Measurements from ENCODE around the gene TBCK. TPM values are rescaled to one million over a fixed set of nuclear protein-coding genes. Genes with fewer than 3 reads are reported as not detected.
A peak's percentile ranks its signal among the peaks of the same experiment; 100 is the strongest.
"Not testable (repeated sequence)": the region's sequence is repeated elsewhere in the genome, so short reads cannot be mapped to it uniquely, and the experiment has no call there.

TBCK gene
- polyA plus RNA-seq, 6 donors from 2014 or later = 11.3 to 34.9 (median 22.2) TPM

DNA sequence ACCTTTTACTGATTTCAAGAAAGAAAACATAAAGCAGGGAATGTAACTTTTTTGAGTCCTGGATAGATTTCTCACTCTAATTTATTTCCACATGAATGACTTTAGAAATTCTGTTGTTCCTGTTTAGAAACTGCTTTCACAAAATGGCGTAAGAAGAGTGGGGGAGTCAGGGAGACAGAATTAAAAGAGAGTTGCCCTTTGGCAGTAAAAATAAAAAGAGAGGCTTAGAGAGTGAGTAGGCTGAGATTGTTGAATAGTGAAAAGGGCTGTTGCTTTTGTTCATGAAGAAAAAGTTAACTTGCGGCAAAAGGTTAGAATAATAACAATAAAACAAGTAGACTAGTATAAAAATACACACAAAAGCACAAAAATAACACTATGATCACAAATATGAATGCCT, 166.1 kb downstream of the TBCK start:
- no peak overlapping the region for H3K27ac Mint-ChIP-seq
- H3K4me3 Mint-ChIP-seq = no peak overlapping the region
- no peaks in the 10 kb centered on the region for H3K4me1 Mint-ChIP-seq
- DNase-seq (no peak), ATAC-seq (ENCODE audit: low read depth in 2 of 2) (no peak)
- H3K36me3 Mint-ChIP-seq = peaks cover 71 to 76% of the 10 kb centered on the region in 2 donors
- peaks cover 31 to 61% (median 39%) of the 10 kb centered on the region in 7 donors for H3K9me3 Mint-ChIP-seq
- no peaks in the 10 kb centered on the region for H3K27me3 Mint-ChIP-seq

DNA sequence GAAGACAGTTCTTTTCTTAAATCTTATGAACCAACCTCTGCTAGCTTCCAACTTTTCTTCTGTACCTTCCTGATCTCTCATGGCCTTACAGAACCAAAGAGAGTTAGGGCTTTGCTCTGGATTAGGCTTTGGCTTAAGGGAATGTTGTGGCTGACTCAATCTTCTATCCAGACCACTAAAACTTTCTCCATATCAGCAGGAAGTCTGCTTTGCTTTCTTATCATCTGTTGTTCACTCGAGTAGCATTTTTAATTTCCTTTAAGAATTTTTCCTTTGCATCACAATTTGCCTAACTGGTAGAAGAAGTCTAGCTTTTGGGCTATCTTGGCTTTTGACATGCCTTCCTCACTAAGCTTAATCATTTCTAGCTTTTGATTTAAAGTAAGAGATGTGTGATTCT, 167.0 kb downstream of the TBCK start:
- no peaks in the 10 kb centered on the region for H3K4me1 Mint-ChIP-seq
- no peak for ATAC-seq (ENCODE audit: low read depth in 2 of 2)
- H3K27ac Mint-ChIP-seq = no peak overlapping the region
- H3K36me3 Mint-ChIP-seq = peaks cover 66 to 71% of the 10 kb centered on the region in 2 donors
- H3K27me3 Mint-ChIP-seq = no peaks in the 10 kb centered on the region
- no peak for DNase-seq
- H3K4me3 Mint-ChIP-seq = no peak overlapping the region
- peaks cover 29 to 61% (median 37%) of the 10 kb centered on the region in 7 donors for H3K9me3 Mint-ChIP-seq

DNA sequence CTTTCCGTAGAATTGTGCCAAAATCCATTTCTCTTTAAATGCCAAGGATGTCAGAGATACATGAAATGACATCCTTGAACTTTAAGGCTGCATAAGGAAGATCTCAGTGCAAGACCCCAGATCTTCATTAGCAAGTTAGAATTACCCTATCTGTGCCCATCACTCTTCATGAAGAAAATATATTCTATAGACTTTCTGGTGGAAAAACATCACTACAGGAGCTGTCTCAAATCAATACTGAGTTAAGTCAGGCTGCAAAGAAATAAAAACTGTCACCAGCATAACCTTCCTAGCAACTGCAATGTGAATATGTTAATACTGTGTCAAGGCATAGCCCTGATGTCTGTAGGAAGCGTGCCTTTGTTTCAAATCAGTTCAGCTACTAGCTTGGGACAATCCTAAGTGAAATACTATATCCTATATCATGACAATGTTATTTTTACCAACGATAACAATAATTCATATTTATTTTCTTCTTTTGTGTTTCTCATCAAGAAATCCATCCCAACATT, 173.3 kb downstream of the TBCK start:
- Mint-ChIP-seq H3K36me3 (peaks cover 30 to 32% of the 10 kb centered on the region in 2 donors), H3K27me3 (no peaks in the 10 kb centered on the region)

DNA sequence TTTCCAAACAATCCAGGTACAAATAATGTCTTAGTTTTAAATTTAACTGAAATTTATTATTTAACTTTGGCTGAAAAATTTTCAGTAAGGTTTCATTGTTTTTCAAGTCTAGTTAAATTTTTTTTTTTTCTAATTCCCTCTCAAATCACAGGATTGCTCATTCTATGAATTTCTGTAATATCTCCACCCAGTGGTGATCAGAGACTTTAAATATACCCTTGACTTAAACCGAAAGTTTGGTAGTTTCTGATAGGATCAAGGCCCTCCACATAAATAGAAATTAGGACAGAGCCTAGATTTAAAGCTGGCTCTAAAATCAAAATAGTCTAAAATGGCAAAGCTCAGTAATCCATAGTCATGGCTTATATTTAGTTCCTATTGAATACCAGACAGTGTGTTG, 175.4 kb downstream of the TBCK start:
- Mint-ChIP-seq H3K36me3 (peaks cover 11 to 21% of the 10 kb centered on the region in 2 donors), H3K4me1 (no peaks in the 10 kb centered on the region), H3K4me3 (no peak overlapping the region), H3K27ac (no peak overlapping the region), H3K27me3 (no peaks in the 10 kb centered on the region), H3K9me3 (peaks cover 0 to 4% (median 2%) of the 10 kb centered on the region in 7 donors)
- DNase-seq (no peak), ATAC-seq (ENCODE audit: low read depth in 2 of 2) (no peak)

More for the DNA sequence above, 173.3 kb downstream of the TBCK start:
- Mint-ChIP-seq H3K27ac (no peak overlapping the region), H3K4me1 (no peaks in the 10 kb centered on the region), H3K9me3 (peaks cover 9 to 23% (median 16%) of the 10 kb centered on the region in 7 donors), H3K4me3 (no peak overlapping the region)
- DNase-seq (no peak), ATAC-seq (ENCODE audit: low read depth in 2 of 2) (no peak)

DNA sequence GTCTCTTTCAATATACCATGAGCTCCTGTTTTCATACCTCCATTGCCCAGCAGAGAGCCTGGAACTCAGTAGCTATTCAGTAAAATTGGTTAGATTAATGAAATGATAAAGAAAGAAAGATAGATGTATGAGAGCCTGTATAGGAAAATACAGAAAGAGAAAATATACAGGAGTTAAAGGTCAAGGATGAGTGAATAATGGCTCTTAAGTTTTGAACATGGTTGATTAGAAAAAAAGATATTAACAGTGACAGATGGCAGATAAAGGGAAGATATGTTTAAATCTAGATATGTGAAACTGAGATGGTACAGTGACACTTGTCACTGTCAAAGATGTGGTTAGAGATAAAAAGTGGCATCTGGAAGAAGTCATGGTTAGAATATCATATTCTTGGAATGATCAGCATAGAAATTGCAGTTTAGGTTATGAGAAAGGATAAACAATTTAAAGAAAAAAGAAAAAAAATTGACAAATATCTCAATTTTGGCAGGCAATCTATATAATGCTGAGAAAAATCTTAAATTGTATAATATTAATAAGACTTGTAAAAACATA, 179.2 kb downstream of the TBCK start:
- Mint-ChIP-seq H3K9me3 (peaks cover under 1 to 17% (median 12%) of the 10 kb centered on the region in 7 donors), H3K4me3 (no peak overlapping the region), H3K36me3 (peaks cover 17 to 24% of the 10 kb centered on the region in 2 donors), H3K4me1 (no peaks in the 10 kb centered on the region), H3K27ac (no peak overlapping the region), H3K27me3 (no peaks in the 10 kb centered on the region)
- ATAC-seq (ENCODE audit: low read depth in 2 of 2) (no peak), DNase-seq (no peak)

DNA sequence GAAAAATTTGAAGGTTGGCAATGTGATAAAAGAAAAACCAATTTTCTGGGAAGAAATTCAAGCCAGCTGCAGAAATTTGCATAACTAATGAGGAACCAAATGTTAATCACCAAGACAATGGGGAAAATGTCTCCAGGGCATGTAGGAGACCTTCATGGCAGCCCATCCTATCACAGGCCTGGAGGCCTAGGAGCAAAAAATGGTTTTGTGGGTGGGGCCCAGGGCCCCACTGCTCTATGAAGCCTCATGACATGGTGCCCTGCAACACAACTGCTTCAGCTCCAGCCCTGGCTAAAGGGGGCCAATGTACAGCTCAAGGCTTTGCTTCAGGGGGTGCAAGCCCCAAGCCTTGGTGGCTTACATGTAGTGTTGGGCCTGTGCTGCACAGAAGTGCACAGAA, 184.0 kb downstream of the TBCK start:
- H3K27me3 Mint-ChIP-seq = no peaks in the 10 kb centered on the region
- ATAC-seq (ENCODE audit: low read depth in 2 of 2) = no peak

DNA sequence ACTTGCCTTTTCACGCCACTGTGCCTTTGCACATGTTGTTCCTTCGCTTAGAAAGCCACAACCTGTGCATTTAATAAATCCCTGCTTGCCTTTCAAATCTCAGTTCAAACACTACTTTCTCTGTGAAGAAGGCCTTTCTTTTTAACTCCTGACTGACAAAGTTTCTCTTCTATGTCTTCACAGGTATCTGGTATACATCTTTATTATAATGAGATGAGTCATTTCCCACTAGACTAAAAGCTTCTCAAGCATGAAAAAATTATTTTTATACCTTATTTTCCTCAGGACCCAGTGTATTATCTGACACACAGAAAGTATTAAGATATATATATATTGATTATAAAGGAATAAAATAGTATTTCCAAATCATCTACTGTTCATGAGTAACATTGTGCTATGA, 189.9 kb downstream of the TBCK start:
- H3K36me3 Mint-ChIP-seq = peaks cover 0 to 9% of the 10 kb centered on the region in 2 donors
- no peak overlapping the region for H3K4me3 Mint-ChIP-seq
- peaks cover 0 to 8% (median 4%) of the 10 kb centered on the region in 7 donors for H3K9me3 Mint-ChIP-seq
- no peaks in the 10 kb centered on the region for H3K27me3 Mint-ChIP-seq
- no peak for ATAC-seq (ENCODE audit: low read depth in 2 of 2)
- no peak for DNase-seq
- peaks cover 0 to 10% (median 5%) of the 10 kb centered on the region in 3 donors for H3K4me1 Mint-ChIP-seq
- peak overlapping the region in 1 of 6 donors; percentile 70 for H3K27ac Mint-ChIP-seq

More for the DNA sequence above, 184.0 kb downstream of the TBCK start:
- DNase-seq = no peak
- Mint-ChIP-seq H3K4me3 (no peak overlapping the region), H3K36me3 (peaks cover 24 to 30% of the 10 kb centered on the region in 2 donors), H3K9me3 (peaks cover 4 to 21% (median 16%) of the 10 kb centered on the region in 7 donors), H3K4me1 (peaks cover 0 to 3% (median 0%) of the 10 kb centered on the region in 3 donors), H3K27ac (no peak overlapping the region)

DNA sequence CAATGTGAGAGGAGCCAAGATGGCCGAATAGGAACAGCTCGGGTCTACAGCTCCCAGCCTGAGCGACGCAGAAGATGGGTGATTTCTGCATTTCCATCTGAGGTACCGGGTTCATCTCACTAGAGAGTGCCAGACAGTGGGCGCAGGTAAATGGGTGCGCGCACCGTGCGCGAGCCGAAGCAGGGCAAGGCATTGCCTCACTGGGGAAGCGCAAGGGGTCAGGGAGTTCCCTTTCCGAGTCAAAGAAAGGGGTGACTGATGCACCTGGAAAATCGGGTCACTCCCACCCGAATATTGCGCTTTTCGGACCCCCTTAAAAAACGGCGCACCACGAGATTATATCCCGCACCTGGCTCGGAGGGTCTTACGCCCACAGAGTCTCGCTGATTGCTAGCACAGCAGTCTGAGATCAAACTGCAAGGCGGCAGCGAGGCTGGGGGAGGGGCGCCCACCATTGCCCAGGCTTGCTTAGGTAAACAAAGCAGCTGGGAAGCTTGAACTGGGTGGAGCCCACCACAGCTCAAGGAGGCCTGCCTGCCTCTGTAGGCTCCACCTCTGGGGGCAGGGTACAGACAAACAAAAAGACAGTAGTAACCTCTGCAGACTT, 196.0 kb downstream of the TBCK start:
- H3K4me3 Mint-ChIP-seq; H3K9me3 Mint-ChIP-seq; DNase-seq; H3K4me1 Mint-ChIP-seq; ATAC-seq (ENCODE audit: low read depth in 2 of 2); H3K27me3 Mint-ChIP-seq: not testable (repeated sequence)
- peaks cover 10 to 28% of the 10 kb centered on the region in 2 donors for H3K36me3 Mint-ChIP-seq
- H3K27ac Mint-ChIP-seq = peak overlapping the region in 1 of 6 donors; percentile 42

DNA sequence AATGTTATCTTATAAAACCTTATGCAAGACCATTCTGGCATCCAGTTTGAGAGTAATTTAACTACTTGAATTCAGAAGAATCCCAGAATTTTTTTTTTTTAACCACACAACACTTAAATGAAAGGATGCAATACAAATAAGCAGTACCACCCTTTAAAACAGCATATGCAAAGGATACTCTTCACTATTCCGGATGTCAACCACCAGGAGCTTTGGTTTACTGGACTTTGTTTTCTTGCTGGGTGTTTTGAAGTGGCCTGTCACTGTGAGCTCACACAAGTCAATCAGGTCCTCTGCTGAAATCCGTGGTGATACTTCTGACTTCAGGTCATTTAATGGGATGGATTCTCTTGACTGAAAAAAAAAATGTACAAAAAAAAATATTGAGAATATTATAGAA, 200.0 kb downstream of the TBCK start:
- no peaks in the 10 kb centered on the region for H3K4me1 Mint-ChIP-seq
- ATAC-seq (ENCODE audit: low read depth in 2 of 2) (no peak), DNase-seq (no peak)
- no peak overlapping the region for H3K4me3 Mint-ChIP-seq
- H3K27me3 Mint-ChIP-seq = no peaks in the 10 kb centered on the region
- H3K36me3 Mint-ChIP-seq = peaks cover 44 to 64% of the 10 kb centered on the region in 2 donors
- H3K9me3 Mint-ChIP-seq = peaks cover 16 to 38% (median 28%) of the 10 kb centered on the region in 7 donors
- H3K27ac Mint-ChIP-seq = no peak overlapping the region

DNA sequence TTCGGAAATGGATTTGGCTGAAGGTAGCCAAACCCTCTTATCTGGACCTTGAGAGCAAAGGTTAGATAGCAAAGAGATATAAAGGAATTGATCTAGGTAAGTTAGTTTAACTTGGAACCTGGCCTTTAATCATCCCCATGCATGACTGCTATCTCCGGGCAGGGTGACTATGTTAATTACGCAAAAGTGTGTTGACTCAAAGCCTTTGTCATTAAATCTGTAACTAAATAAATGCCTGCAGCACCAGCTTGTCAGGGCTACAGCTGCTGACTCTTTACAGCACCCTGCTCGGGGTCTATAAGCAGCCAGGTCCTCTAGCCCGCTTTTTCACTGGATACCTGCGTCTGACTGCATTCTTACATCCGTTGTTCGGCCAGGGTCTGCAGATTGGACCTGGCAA, 201.7 kb downstream of the TBCK start:
- no peak for DNase-seq
- no peak overlapping the region for H3K4me3 Mint-ChIP-seq
- H3K27ac Mint-ChIP-seq = no peak overlapping the region
- peaks cover 23 to 56% (median 40%) of the 10 kb centered on the region in 7 donors for H3K9me3 Mint-ChIP-seq
- no peak for ATAC-seq (ENCODE audit: low read depth in 2 of 2)
- no peaks in the 10 kb centered on the region for H3K27me3 Mint-ChIP-seq
- no peaks in the 10 kb centered on the region for H3K4me1 Mint-ChIP-seq
- H3K36me3 Mint-ChIP-seq = peaks cover 62 to 79% of the 10 kb centered on the region in 2 donors

DNA sequence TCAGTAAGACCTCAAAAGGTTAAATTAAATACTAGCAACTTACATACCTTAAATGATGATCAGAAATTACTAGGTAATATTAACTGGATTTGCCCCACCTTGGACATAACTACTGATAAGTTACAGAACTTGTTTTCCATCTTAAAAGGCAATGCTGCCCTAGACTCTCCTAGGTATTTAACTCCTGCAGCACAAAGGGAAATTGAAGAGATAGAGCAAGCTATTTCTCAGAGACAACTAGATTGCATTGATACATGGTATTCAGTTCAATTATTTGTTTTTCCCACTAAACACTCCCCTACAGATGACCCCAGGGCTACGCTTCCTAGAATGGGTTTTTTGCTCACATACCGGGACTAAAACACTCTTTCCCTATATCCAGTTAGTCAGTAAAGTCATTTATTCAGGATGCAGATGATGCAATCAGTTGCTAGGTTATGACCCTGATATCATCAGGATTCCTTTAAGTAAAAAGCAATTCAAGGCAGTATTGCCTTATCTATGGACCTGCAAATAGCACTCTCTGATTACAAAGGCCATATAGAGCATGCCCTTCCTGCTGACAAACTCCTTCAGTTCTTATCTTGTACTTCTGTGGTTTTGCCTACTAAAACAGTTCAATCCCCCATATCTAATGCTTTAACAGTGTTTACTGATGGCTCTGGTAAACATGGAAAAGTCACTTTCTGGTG, 204.1 kb downstream of the TBCK start:
- not testable (repeated sequence) for H3K27me3 Mint-ChIP-seq; H3K4me1 Mint-ChIP-seq; DNase-seq; ATAC-seq (ENCODE audit: low read depth in 2 of 2)
- Mint-ChIP-seq H3K27ac (peak overlapping the region in 3 of 6 donors; percentile 11 to 57 (median 22)), H3K9me3 (peaks cover 33 to 72% (median 45%) of the 10 kb centered on the region in 7 donors), H3K36me3 (peaks cover 85 to 92% of the 10 kb centered on the region in 2 donors), H3K4me3 (peak overlapping the region in 1 of 8 donors; percentile 51)

DNA sequence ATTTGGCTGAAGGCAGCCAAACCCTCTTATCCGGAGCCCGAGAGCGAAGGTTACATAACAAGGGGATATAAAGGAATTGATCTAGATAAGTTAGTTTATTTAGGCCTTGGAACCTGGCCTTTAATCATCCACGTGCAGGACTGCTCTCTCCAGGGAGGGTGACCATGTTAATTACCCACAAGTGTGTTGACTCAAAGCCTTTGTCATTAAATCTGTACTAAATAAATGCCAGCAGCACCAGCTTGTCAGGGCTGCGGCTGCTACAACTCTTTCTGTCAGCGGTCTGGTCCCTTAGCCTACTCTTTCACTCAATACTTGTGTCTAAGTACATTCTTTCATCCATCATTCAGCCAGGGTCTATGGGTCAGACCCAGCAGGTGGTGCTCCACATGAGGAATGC, 206.1 kb downstream of the TBCK start:
- peaks cover 36 to 69% (median 45%) of the 10 kb centered on the region in 7 donors for H3K9me3 Mint-ChIP-seq
- DNase-seq = no peak
- peaks cover 94 to 95% of the 10 kb centered on the region in 2 donors for H3K36me3 Mint-ChIP-seq
- no peak for ATAC-seq (ENCODE audit: low read depth in 2 of 2)
- H3K27ac Mint-ChIP-seq = no peak overlapping the region
- H3K4me1 Mint-ChIP-seq = peaks cover 0 to 5% (median 0%) of the 10 kb centered on the region in 3 donors
- no peaks in the 10 kb centered on the region for H3K27me3 Mint-ChIP-seq
- no peak overlapping the region for H3K4me3 Mint-ChIP-seq

DNA sequence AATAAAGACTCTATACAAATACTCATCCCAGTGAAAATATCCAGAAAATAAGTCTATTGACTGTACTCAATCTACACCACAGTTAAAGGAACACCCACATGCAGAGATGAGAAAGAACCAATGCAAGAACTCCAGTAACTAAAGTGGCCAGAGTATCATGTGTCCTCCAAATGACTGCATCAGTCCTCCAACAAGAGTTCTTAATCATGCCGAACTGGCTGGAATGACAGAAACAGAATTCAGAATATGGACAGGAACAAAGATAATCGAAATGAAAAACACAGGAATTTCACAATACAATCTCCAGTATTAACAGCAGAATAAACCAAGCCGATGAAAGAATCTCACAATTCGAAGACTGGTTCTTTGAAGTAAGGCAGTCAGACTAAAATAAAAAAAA, 210.3 kb downstream of the TBCK start:
- DNase-seq (no peak), ATAC-seq (ENCODE audit: low read depth in 2 of 2) (no peak)
- no peaks in the 10 kb centered on the region for H3K27me3 Mint-ChIP-seq
- H3K4me3 Mint-ChIP-seq = no peak overlapping the region
- peaks cover 17 to 32% (median 24%) of the 10 kb centered on the region in 7 donors for H3K9me3 Mint-ChIP-seq
- H3K4me1 Mint-ChIP-seq = peaks cover 0 to 5% (median 0%) of the 10 kb centered on the region in 3 donors
- no peak overlapping the region for H3K27ac Mint-ChIP-seq
- H3K36me3 Mint-ChIP-seq = peaks cover 75 to 78% of the 10 kb centered on the region in 2 donors

All from naive B cell (primary cell).